ENCODE data around the gene SUN2.

SUN2 gene

GRCh38 chr22:38728871-38729796, 26.7 kb downstream of the SUN2 start:
- no peaks in the 10 kb centered on the region for H3K4me1 ChIP-seq (ENCODE audit: control insufficient read depth, insufficient read depth, low read length)
- peaks cover 73% of the 10 kb centered on the region for H3K36me3 ChIP-seq (ENCODE audit: control insufficient read depth, insufficient read depth, low read length)
- H3K9me3 ChIP-seq (ENCODE audit: control insufficient read depth, insufficient read depth, low read length) = no peaks in the 10 kb centered on the region
- no peak overlapping the region for H3K4me3 ChIP-seq (ENCODE audit: low read depth, low read length)
- no peak overlapping the region for H3K9ac ChIP-seq (ENCODE audit: low read depth, low read length)
- H3K27me3 ChIP-seq (ENCODE audit: control insufficient read depth, insufficient read depth, low read length) = no peaks in the 10 kb centered on the region

DNA sequence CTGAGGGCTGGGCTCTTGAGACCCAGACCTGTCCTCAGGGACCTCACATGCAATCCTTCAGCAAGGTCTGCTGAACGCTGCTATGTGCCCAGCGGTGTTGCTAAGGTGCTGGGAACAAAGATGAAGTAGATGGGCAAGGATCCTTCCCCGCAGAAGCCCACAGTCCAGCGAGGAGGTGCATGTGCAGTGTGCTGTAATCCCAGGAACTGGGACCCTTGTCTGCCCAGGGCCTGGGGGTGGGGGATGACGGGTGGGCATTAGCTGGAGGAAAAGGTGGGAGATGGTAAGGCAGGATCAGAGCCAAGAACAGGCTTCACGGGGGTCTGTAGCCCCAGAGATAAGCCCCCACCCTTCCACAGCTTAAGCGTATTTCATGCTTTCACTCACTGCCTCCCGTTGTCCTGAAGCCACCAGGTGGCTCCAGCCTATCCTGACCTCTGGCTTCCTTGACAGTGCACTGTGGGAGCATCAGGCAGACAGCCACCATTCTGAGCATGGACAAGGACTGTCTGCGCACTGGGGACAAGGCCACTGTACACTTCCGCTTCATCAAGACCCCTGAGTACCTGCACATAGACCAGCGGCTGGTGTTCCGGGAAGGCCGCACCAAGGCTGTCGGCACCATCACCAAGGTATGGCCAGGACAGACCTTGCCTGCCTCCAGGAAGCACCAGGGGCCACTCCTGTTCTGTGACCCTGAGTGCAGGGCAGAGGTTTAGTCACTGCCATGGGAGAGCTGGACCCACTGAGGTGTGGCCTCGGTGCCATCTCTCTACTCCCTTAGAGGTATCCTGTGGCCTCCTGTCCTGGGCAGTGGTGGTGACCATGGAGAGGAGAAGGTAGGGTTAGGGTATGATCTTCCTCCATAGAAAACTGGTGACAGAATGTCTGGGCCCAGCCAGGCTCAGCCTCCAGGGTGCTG, 28.0 kb downstream of the SUN2 start:
- H3K4me1 ChIP-seq (ENCODE audit: control insufficient read depth, insufficient read depth, low read length) = no peaks in the 10 kb centered on the region
- no peaks in the 10 kb centered on the region for H3K9me3 ChIP-seq (ENCODE audit: control insufficient read depth, insufficient read depth, low read length)
- no peak overlapping the region for H3K9ac ChIP-seq (ENCODE audit: low read depth, low read length)
- no peaks in the 10 kb centered on the region for H3K27me3 ChIP-seq (ENCODE audit: control insufficient read depth, insufficient read depth, low read length)
- H3K4me3 ChIP-seq (ENCODE audit: low read depth, low read length) = no peak overlapping the region
- peaks cover 80% of the 10 kb centered on the region for H3K36me3 ChIP-seq (ENCODE audit: control insufficient read depth, insufficient read depth, low read length)

DNA sequence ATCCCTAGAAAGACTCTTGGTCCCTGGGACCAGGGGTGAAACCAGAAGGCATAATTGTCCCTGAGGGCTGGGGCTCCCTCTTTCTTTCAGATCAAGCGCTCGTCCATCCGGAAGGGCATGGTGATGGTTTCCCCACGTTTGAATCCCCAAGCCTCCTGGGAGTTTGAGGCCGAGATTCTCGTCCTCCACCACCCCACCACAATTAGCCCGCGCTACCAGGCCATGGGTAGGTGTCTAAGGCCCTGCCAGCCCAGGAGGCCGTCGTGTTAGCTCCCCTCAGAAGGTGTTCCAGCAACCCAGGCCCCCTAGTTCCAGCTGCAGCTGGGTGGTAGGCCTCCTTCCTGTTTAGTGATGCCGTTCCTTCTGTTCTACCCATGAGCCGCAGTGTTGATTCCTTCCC, 28.7 kb downstream of the SUN2 start:
- no peaks in the 10 kb centered on the region for H3K4me1 ChIP-seq (ENCODE audit: control insufficient read depth, insufficient read depth, low read length)
- H3K4me3 ChIP-seq (ENCODE audit: low read depth, low read length) = no peak overlapping the region
- H3K27me3 ChIP-seq (ENCODE audit: control insufficient read depth, insufficient read depth, low read length) = no peaks in the 10 kb centered on the region
- peaks cover 86% of the 10 kb centered on the region for H3K36me3 ChIP-seq (ENCODE audit: control insufficient read depth, insufficient read depth, low read length)
- no peak overlapping the region for H3K9ac ChIP-seq (ENCODE audit: low read depth, low read length)
- no peaks in the 10 kb centered on the region for H3K9me3 ChIP-seq (ENCODE audit: control insufficient read depth, insufficient read depth, low read length)

DNA sequence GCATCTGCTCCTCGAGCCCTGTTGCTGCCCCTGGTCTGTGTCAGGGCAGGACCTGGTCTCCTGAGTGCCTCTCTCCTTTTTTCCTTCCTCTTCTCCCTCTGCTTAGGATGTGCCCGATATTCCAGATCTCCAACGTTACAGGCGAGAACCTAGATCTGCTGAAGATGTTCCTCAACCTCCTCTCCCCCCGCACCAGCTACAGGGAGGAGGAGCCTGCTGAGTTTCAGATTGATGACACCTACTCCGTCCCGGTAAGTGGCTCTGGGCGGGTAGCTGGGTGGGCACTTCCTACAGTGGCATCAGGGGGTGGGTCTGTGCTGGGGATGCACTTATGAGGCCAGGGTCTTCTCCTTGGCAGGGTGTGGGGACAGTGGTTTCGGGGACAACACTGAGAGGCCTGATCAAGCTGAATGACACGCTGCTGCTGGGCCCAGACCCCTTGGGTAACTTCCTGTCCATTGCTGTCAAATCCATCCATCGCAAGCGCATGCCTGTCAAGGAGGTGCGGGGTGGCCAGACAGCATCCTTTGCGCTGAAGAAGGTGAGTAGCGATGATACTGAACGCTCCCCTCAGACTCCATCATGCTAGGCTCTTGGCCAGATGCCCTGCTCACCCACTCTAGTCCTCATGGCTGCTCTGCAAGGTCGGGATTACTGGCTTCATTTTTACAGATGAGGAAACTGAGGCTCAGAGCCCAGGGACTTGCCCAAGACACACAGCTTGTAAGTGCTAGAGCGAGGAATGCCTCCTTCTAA, 29.7 kb downstream of the SUN2 start:
- no peaks in the 10 kb centered on the region for H3K4me1 ChIP-seq (ENCODE audit: control insufficient read depth, insufficient read depth, low read length)
- H3K36me3 ChIP-seq (ENCODE audit: control insufficient read depth, insufficient read depth, low read length) = peaks cover 92% of the 10 kb centered on the region
- H3K9ac ChIP-seq (ENCODE audit: low read depth, low read length) = no peak overlapping the region
- H3K9me3 ChIP-seq (ENCODE audit: control insufficient read depth, insufficient read depth, low read length) = no peaks in the 10 kb centered on the region
- no peak overlapping the region for H3K4me3 ChIP-seq (ENCODE audit: low read depth, low read length)
- H3K27me3 ChIP-seq (ENCODE audit: control insufficient read depth, insufficient read depth, low read length) = no peaks in the 10 kb centered on the region

DNA sequence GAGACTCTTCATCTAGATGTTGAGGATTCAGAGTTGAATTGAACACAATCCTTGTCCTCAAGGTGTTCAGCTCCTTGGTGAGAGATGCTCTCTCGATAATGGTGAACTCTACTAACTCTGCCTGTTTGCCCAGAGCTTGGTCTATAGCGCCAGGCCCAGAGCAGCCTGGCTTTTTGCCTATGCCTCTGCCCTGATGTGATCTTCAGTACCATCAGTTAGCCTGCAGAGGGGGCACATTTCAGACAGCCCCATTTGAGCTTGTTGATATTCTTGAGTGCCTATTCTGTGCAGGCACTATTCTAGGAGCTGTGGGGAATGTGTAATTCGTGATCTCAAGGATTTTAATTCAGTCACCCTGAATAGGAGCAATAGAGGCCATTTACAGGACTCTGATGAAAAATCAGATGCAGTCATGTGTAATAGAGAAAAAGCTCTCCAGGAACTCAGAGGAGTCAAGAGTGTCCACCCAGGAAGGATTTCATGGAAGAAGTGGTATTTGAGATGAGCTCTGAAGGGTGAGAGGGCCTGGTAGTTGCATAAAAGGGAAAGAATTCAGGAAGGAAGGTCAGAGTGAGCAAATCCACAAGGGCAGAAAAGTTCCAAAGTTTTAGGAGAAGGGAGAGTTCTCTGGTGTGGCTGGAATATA, 30.7 kb downstream of the SUN2 start:
- Histone ChIP-seq H3K9ac (ENCODE audit: low read depth, low read length) (no peak overlapping the region), H3K36me3 (ENCODE audit: control insufficient read depth, insufficient read depth, low read length) (peaks cover 88% of the 10 kb centered on the region), H3K27me3 (ENCODE audit: control insufficient read depth, insufficient read depth, low read length) (no peaks in the 10 kb centered on the region), H3K9me3 (ENCODE audit: control insufficient read depth, insufficient read depth, low read length) (no peaks in the 10 kb centered on the region), H3K4me3 (ENCODE audit: low read depth, low read length) (no peak overlapping the region), H3K4me1 (ENCODE audit: control insufficient read depth, insufficient read depth, low read length) (no peaks in the 10 kb centered on the region)

GRCh38 chr22:38724176-38724575, 31.6 kb downstream of the SUN2 start:
- H3K4me3 ChIP-seq (ENCODE audit: low read depth, low read length) = no peak overlapping the region
- H3K36me3 ChIP-seq (ENCODE audit: control insufficient read depth, insufficient read depth, low read length) = peaks cover 81% of the 10 kb centered on the region
- no peaks in the 10 kb centered on the region for H3K4me1 ChIP-seq (ENCODE audit: control insufficient read depth, insufficient read depth, low read length)
- H3K9me3 ChIP-seq (ENCODE audit: control insufficient read depth, insufficient read depth, low read length) = no peaks in the 10 kb centered on the region
- H3K9ac ChIP-seq (ENCODE audit: low read depth, low read length) = no peak overlapping the region
- no peaks in the 10 kb centered on the region for H3K27me3 ChIP-seq (ENCODE audit: control insufficient read depth, insufficient read depth, low read length)

DNA sequence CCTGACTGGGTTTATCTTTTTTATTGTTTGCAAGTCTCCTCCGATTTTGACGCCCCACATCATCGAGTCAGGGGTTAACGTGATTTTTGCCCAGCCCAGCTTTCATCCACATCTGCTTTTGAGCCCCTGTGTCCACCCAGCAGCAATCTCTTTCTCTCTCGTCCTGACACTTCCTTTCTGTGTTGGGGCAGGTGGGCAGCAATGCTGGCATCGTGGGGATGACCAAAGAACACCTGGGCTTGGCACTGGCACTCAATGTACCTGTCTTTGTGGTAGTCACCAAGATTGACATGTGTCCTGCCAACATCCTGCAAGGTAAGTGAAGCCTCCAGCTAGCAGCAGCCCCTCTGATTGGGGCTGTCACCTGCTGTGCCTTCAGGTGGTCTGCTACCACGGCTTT, 34.2 kb downstream of the SUN2 start:
- Histone ChIP-seq H3K9me3 (ENCODE audit: control insufficient read depth, insufficient read depth, low read length) (no peaks in the 10 kb centered on the region), H3K9ac (ENCODE audit: low read depth, low read length) (no peak overlapping the region), H3K36me3 (ENCODE audit: control insufficient read depth, insufficient read depth, low read length) (peaks cover 69% of the 10 kb centered on the region), H3K27me3 (ENCODE audit: control insufficient read depth, insufficient read depth, low read length) (no peaks in the 10 kb centered on the region), H3K4me3 (ENCODE audit: low read depth, low read length) (no peak overlapping the region), H3K4me1 (ENCODE audit: control insufficient read depth, insufficient read depth, low read length) (no peaks in the 10 kb centered on the region)

GRCh38 chr22:38720350-38720749, 35.4 kb downstream of the SUN2 start:
- peaks cover 69% of the 10 kb centered on the region for H3K36me3 ChIP-seq (ENCODE audit: control insufficient read depth, insufficient read depth, low read length)
- H3K4me3 ChIP-seq (ENCODE audit: low read depth, low read length) = no peak overlapping the region

DNA sequence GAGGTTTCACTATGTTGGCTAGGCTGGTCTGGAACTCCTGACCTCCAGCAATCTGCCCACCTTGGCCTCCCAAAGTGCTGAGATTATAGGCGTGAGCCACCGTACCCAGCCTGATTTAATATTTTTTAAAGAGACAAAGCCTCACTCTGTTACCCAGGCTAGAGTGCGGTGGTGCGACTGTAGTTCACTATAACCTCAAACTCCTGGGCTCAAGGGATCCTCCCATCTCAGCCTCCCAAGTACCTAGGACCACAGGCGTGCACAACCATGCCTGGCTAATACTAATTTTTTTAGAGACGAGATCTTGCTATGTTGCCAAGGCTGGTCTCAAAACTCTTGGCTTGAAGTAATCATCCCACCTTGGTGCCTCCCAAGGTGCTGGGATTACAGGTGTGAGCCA, 36.6 kb downstream of the SUN2 start:
- H3K9me3 ChIP-seq (ENCODE audit: control insufficient read depth, insufficient read depth, low read length) = no peaks in the 10 kb centered on the region
- no peak overlapping the region for H3K9ac ChIP-seq (ENCODE audit: low read depth, low read length)
- peaks cover 60% of the 10 kb centered on the region for H3K36me3 ChIP-seq (ENCODE audit: control insufficient read depth, insufficient read depth, low read length)
- no peaks in the 10 kb centered on the region for H3K4me1 ChIP-seq (ENCODE audit: control insufficient read depth, insufficient read depth, low read length)
- H3K4me3 ChIP-seq (ENCODE audit: low read depth, low read length) = no peak overlapping the region
- H3K27me3 ChIP-seq (ENCODE audit: control insufficient read depth, insufficient read depth, low read length) = no peaks in the 10 kb centered on the region

More at GRCh38 chr22:38720350-38720749, 35.4 kb downstream of the SUN2 start:
- Histone ChIP-seq H3K9ac (ENCODE audit: low read depth, low read length) (no peak overlapping the region), H3K9me3 (ENCODE audit: control insufficient read depth, insufficient read depth, low read length) (no peaks in the 10 kb centered on the region), H3K4me1 (ENCODE audit: control insufficient read depth, insufficient read depth, low read length) (no peaks in the 10 kb centered on the region), H3K27me3 (ENCODE audit: control insufficient read depth, insufficient read depth, low read length) (no peaks in the 10 kb centered on the region)

DNA sequence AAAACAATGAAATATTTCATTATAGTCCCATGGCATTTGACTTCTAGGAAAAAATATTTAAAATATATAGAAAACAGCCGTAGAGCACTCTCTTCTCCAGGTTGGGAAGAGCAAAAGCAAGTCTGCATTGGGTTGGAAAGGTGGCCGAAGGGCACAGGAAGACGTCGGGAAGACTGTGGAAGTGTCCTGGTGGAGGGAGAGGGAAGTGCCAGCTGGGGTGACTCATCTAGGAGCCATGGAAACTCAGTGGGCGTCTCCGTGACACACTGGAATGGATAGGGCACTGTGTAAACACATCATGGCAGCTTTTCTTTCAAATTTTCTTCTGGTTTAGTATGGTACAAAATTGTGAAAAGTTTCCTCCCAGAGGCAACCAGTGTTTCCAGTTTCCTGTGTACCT, 37.4 kb downstream of the SUN2 start:
- peaks cover 56% of the 10 kb centered on the region for H3K36me3 ChIP-seq (ENCODE audit: control insufficient read depth, insufficient read depth, low read length)
- no peaks in the 10 kb centered on the region for H3K9me3 ChIP-seq (ENCODE audit: control insufficient read depth, insufficient read depth, low read length)
- no peaks in the 10 kb centered on the region for H3K27me3 ChIP-seq (ENCODE audit: control insufficient read depth, insufficient read depth, low read length)
- no peak overlapping the region for H3K9ac ChIP-seq (ENCODE audit: low read depth, low read length)
- no peaks in the 10 kb centered on the region for H3K4me1 ChIP-seq (ENCODE audit: control insufficient read depth, insufficient read depth, low read length)
- no peak overlapping the region for H3K4me3 ChIP-seq (ENCODE audit: low read depth, low read length)

DNA sequence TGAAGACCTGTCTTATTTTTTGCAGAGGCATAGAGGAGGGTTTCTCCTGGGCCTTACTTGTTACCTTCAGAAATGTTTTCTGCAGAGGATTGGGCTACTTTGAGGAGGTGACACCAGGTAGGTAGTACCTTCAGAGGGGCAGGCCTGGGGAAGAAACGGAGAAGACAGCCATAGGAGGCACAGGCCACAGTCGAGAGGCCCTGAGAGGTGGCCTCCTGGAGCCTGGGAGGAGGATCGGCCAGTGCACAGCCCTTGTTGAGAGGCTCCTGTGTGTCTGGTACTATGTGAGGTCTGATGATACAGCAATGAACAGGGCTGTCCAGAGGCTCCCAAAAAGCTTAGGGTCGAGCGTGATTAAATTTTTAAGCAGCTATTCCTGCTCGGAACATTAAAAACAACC, 38.6 kb downstream of the SUN2 start:
- Histone ChIP-seq H3K9me3 (ENCODE audit: control insufficient read depth, insufficient read depth, low read length) (no peaks in the 10 kb centered on the region), H3K9ac (ENCODE audit: low read depth, low read length) (no peak overlapping the region), H3K4me3 (ENCODE audit: low read depth, low read length) (no peak overlapping the region), H3K36me3 (ENCODE audit: control insufficient read depth, insufficient read depth, low read length) (peaks cover 45% of the 10 kb centered on the region), H3K4me1 (ENCODE audit: control insufficient read depth, insufficient read depth, low read length) (peaks cover 10% of the 10 kb centered on the region), H3K27me3 (ENCODE audit: control insufficient read depth, insufficient read depth, low read length) (no peaks in the 10 kb centered on the region)

Measured in iPS-15b (cell line).